ENCODE data around the gene KCNG2.

Gene KCNG2

GRCh38 chr18:79868811-79869541 is 71.2 kb downstream of the KCNG2 start (continued):
- no peak for TF ChIP-seq ZNF529 (tag by site-specific recombination; IDR thresholded peaks at IDR 0.05; ENCODE audit: insufficient replicate concordance)
- no peak for TF ChIP-seq KLF1 (tag by site-specific recombination; IDR thresholded peaks at IDR 0.05)
- no peak for TF ChIP-seq ZNF391 (tag by site-specific recombination; IDR thresholded peaks at IDR 0.05; ENCODE audit: borderline replicate concordance, low read depth)
- no peak for TF ChIP-seq ZNF350 (tag by site-specific recombination; IDR thresholded peaks at IDR 0.05)

GRCh38 chr18:79869591-79870300 is 72.0 kb downstream of the KCNG2 start:
- TF ChIP-seq ZBTB44 (tag by site-specific recombination; IDR thresholded peaks at IDR 0.05), result no peak
- TF ChIP-seq ZNF211 (tag by site-specific recombination; IDR thresholded peaks at IDR 0.05; ENCODE audit: low read depth), result no peak
- no peak for TF ChIP-seq ZNF837 (tag by site-specific recombination; IDR thresholded peaks at IDR 0.05)
- TF ChIP-seq BCL11B (tag by site-specific recombination; IDR thresholded peaks at IDR 0.05; ENCODE audit: low read depth), result no peak
- TF ChIP-seq ZSCAN4 (tag by site-specific recombination; IDR thresholded peaks at IDR 0.05), result no peak
- TF ChIP-seq GLI2 (tag by site-specific recombination; IDR thresholded peaks at IDR 0.05; ENCODE audit: borderline replicate concordance, low read depth), result no peak
- TF ChIP-seq SP2 (tag by site-specific recombination; IDR thresholded peaks at IDR 0.05), result no peak
- TF ChIP-seq ZNF747 (tag by site-specific recombination; IDR thresholded peaks at IDR 0.05), result no peak
- no peak for TF ChIP-seq ZNF548 (tag by site-specific recombination; IDR thresholded peaks at IDR 0.05)
- no peak for TF ChIP-seq ZFP69B (tag by site-specific recombination; IDR thresholded peaks at IDR 0.05)
- TF ChIP-seq CTCF (tag by site-specific recombination; IDR thresholded peaks at IDR 0.05), result no peak
- no peak for TF ChIP-seq ZBTB20 (tag by site-specific recombination; IDR thresholded peaks at IDR 0.05)
- TF ChIP-seq ZNF324 (tag by site-specific recombination; IDR thresholded peaks at IDR 0.05), result no peak
- TF ChIP-seq ZNF785 (tag by site-specific recombination; IDR thresholded peaks at IDR 0.05), result no peak
- no peak for TF ChIP-seq ZNF433 (tag by site-specific recombination; IDR thresholded peaks at IDR 0.05; ENCODE audit: low read depth)
- no peak for TF ChIP-seq ZNF426 (tag by site-specific recombination; IDR thresholded peaks at IDR 0.05)
- no peak for TF ChIP-seq TRIM28 (IDR thresholded peaks at IDR 0.05; ENCODE audit: borderline replicate concordance, low read length)
- Histone ChIP-seq H3K4me1 (ENCODE audit: control insufficient read depth, insufficient read depth, low read length) (no peaks in the 10 kb centered on the region), H3K27ac (ENCODE audit: extremely low read depth, low read depth, low read length) (no peak overlapping the region), H3K36me3 (ENCODE audit: control insufficient read depth in 2 of 2, insufficient read depth in 1 of 2, low read length in 2 of 2) (no peaks in the 10 kb centered on the region), H3K9me3 (ENCODE audit: control insufficient read depth, insufficient read depth, low read depth, low read length) (no peaks in the 10 kb centered on the region), H3K4me3 (ENCODE audit: low read depth, low read length) (no peak overlapping the region)
- POLR2A ChIA-PET, result no interaction called here
- CTCF ChIA-PET, result no interaction called here
